Forelimb muscle (tissue), 1 donor: Measurements from ENCODE around the gene C2. TPM values are rescaled to one million over a fixed set of nuclear protein-coding genes. Genes with fewer than 3 reads are reported as not detected.
"Not testable (repeated sequence)": the region's sequence is repeated elsewhere in the genome, so short reads cannot be mapped to it uniquely, and the experiment has no call there.

Source experiments
- DNase-seq: peaks from one replicate; pipeline ENCODE4 v3.0.0-alpha.2; 2013; ENCODE audit warnings: low read depth
- polyA plus RNA-seq: library from polyadenylated mRNA; unstranded; fragments of 120-200 nt; gene quantifications from one replicate; pipeline ENCODE4 v1.2.1, GENCODE V29; 2013; ENCODE audit not compliant: insufficient read length

C2 gene
- polyA plus RNA-seq, 1 donor = 3.0 TPM

GRCh38 chr6:31922942-31923341 is 4.6 kb upstream of the C2 start:
- no peak for DNase-seq

- DNase-seq = no peak
Measured at GRCh38 chr6:31927863-31928671, 550 bp downstream of the C2 start.

- no peak for DNase-seq
Measured at GRCh38 chr6:31928672-31928939, 1.1 kb downstream of the C2 start.

GRCh38 chr6:31930962-31931361 is 3.4 kb downstream of the C2 start:
- no peak for DNase-seq

GRCh38 chr6:31932137-31932536 is 4.6 kb downstream of the C2 start:
- DNase-seq = not testable (repeated sequence)

- DNase-seq = no peak
Measured at GRCh38 chr6:31933537-31933936, 6.0 kb downstream of the C2 start.

- DNase-seq = no peak
Measured at GRCh38 chr6:31935021-31935420, 7.5 kb downstream of the C2 start.

GRCh38 chr6:31935823-31936222 is 8.3 kb downstream of the C2 start:
- DNase-seq = no peak

- no peak for DNase-seq
Measured at GRCh38 chr6:31940256-31940664, 12.7 kb downstream of the C2 start.

GRCh38 chr6:31943742-31944141 is 16.2 kb downstream of the C2 start:
- no peak for DNase-seq

- no peak for DNase-seq
Measured at GRCh38 chr6:31945154-31945506, 17.6 kb downstream of the C2 start.

GRCh38 chr6:31945507-31946369 is 18.2 kb downstream of the C2 start, which contains the start of gene CFB:
CFB (plus strand) TSS chr6:31946095; CDS start chr6:31946222, 127 bp downstream.
- DNase-seq = no peak

- DNase-seq = no peak
Measured at GRCh38 chr6:31946370-31946885, 18.9 kb downstream of the C2 start.

- no peak for DNase-seq
Measured at GRCh38 chr6:31947070-31947675, 19.7 kb downstream of the C2 start.

GRCh38 chr6:31947864-31948263 is 20.3 kb downstream of the C2 start:
- DNase-seq = no peak

- DNase-seq = no peak
Measured at GRCh38 chr6:31948306-31948705, 20.8 kb downstream of the C2 start.

GRCh38 chr6:31948753-31949413 is 21.4 kb downstream of the C2 start:
- no peak for DNase-seq

GRCh38 chr6:31949926-31950548 is 22.5 kb downstream of the C2 start:
- no peak for DNase-seq

- no peak for DNase-seq
Measured at GRCh38 chr6:31952140-31952805, 24.8 kb downstream of the C2 start.

GRCh38 chr6:31952890-31953289 is 25.4 kb downstream of the C2 start:
- no peak for DNase-seq

- DNase-seq = no peak
Measured at GRCh38 chr6:31954511-31954910, 27.0 kb downstream of the C2 start.
